ENCODE measurements around the gene PSD2.

PSD2 gene

GRCh38 chr5:139845846-139846681 lies 50.5 kb downstream of the PSD2 start:
- Histone ChIP-seq H3K4me1 (ENCODE audit: control insufficient read depth, insufficient read depth, low read length) (no peaks in the 10 kb centered on the region), H3K9ac (ENCODE audit: low read length) (no peak overlapping the region), H3K36me3 (ENCODE audit: control insufficient read depth, insufficient read depth, low read length, severe bottlenecking) (no peaks in the 10 kb centered on the region), H3K9me3 (ENCODE audit: control insufficient read depth, low read length) (no peaks in the 10 kb centered on the region), H3K27me3 (replicated peaks; ENCODE audit: control insufficient read depth, insufficient read depth, low read length) (peaks cover 25% of the 10 kb centered on the region), H3K4me3 (ENCODE audit: low read length) (no peak overlapping the region)
- no peak for DNase-seq (ENCODE audit: low read depth)

GRCh38 chr5:139847091-139847490 lies 51.5 kb downstream of the PSD2 start:
- Histone ChIP-seq H3K4me3 (ENCODE audit: low read length) (no peak overlapping the region), H3K27me3 (replicated peaks; ENCODE audit: control insufficient read depth, insufficient read depth, low read length) (peaks cover 24% of the 10 kb centered on the region), H3K36me3 (ENCODE audit: control insufficient read depth, insufficient read depth, low read length, severe bottlenecking) (no peaks in the 10 kb centered on the region), H3K4me1 (ENCODE audit: control insufficient read depth, insufficient read depth, low read length) (no peaks in the 10 kb centered on the region), H3K9ac (ENCODE audit: low read length) (no peak overlapping the region), H3K9me3 (ENCODE audit: control insufficient read depth, low read length) (no peaks in the 10 kb centered on the region)
- DNase-seq (ENCODE audit: low read depth), result no peak

- peak overlapping the region; percentile 59 for H3K9ac ChIP-seq (ENCODE audit: low read length)
- no peaks in the 10 kb centered on the region for H3K36me3 ChIP-seq (ENCODE audit: control insufficient read depth, insufficient read depth, low read length, severe bottlenecking)
- no peaks in the 10 kb centered on the region for H3K4me1 ChIP-seq (ENCODE audit: control insufficient read depth, insufficient read depth, low read length)
- H3K9me3 ChIP-seq (ENCODE audit: control insufficient read depth, low read length), result no peaks in the 10 kb centered on the region
- DNase-seq (ENCODE audit: low read depth), result peak; percentile 48
- peak overlapping the region; percentile 76 for H3K4me3 ChIP-seq (ENCODE audit: low read length)
- peaks cover 15% of the 10 kb centered on the region for H3K27me3 ChIP-seq (replicated peaks; ENCODE audit: control insufficient read depth, insufficient read depth, low read length)
Observed at GRCh38 chr5:139847790-139848507, 52.3 kb downstream of the PSD2 start.

GRCh38 chr5:139848508-139849100 lies 53.0 kb downstream of the PSD2 start:
- Histone ChIP-seq H3K4me1 (ENCODE audit: control insufficient read depth, insufficient read depth, low read length) (no peaks in the 10 kb centered on the region), H3K4me3 (ENCODE audit: low read length) (peak overlapping the region; percentile 76), H3K36me3 (ENCODE audit: control insufficient read depth, insufficient read depth, low read length, severe bottlenecking) (no peaks in the 10 kb centered on the region), H3K9me3 (ENCODE audit: control insufficient read depth, low read length) (no peaks in the 10 kb centered on the region), H3K9ac (ENCODE audit: low read length) (peak overlapping the region; percentile 59), H3K27me3 (replicated peaks; ENCODE audit: control insufficient read depth, insufficient read depth, low read length) (peaks cover 9% of the 10 kb centered on the region)
- DNase-seq (ENCODE audit: low read depth), result no peak

- Histone ChIP-seq H3K36me3 (ENCODE audit: control insufficient read depth, insufficient read depth, low read length, severe bottlenecking) (no peaks in the 10 kb centered on the region), H3K9ac (ENCODE audit: low read length) (no peak overlapping the region), H3K4me1 (ENCODE audit: control insufficient read depth, insufficient read depth, low read length) (no peaks in the 10 kb centered on the region), H3K27me3 (replicated peaks; ENCODE audit: control insufficient read depth, insufficient read depth, low read length) (peaks cover 8% of the 10 kb centered on the region), H3K4me3 (ENCODE audit: low read length) (no peak overlapping the region), H3K9me3 (ENCODE audit: control insufficient read depth, low read length) (no peaks in the 10 kb centered on the region)
- DNase-seq (ENCODE audit: low read depth), result no peak
Observed at GRCh38 chr5:139849501-139849900, 53.9 kb downstream of the PSD2 start.

- Histone ChIP-seq H3K27me3 (replicated peaks; ENCODE audit: control insufficient read depth, insufficient read depth, low read length) (peaks cover 8% of the 10 kb centered on the region), H3K9me3 (ENCODE audit: control insufficient read depth, low read length) (no peaks in the 10 kb centered on the region), H3K4me3 (ENCODE audit: low read length) (no peak overlapping the region), H3K36me3 (ENCODE audit: control insufficient read depth, insufficient read depth, low read length, severe bottlenecking) (no peaks in the 10 kb centered on the region), H3K4me1 (ENCODE audit: control insufficient read depth, insufficient read depth, low read length) (no peaks in the 10 kb centered on the region), H3K9ac (ENCODE audit: low read length) (no peak overlapping the region)
- no peak for DNase-seq (ENCODE audit: low read depth)
Observed at GRCh38 chr5:139849942-139850341, 54.3 kb downstream of the PSD2 start.

- Histone ChIP-seq H3K27me3 (replicated peaks; ENCODE audit: control insufficient read depth, insufficient read depth, low read length) (peaks cover 8% of the 10 kb centered on the region), H3K9ac (ENCODE audit: low read length) (no peak overlapping the region), H3K4me3 (ENCODE audit: low read length) (no peak overlapping the region), H3K4me1 (ENCODE audit: control insufficient read depth, insufficient read depth, low read length) (no peaks in the 10 kb centered on the region), H3K36me3 (ENCODE audit: control insufficient read depth, insufficient read depth, low read length, severe bottlenecking) (no peaks in the 10 kb centered on the region), H3K9me3 (ENCODE audit: control insufficient read depth, low read length) (no peaks in the 10 kb centered on the region)
- no peak for DNase-seq (ENCODE audit: low read depth)
Observed at GRCh38 chr5:139850423-139851016, 54.9 kb downstream of the PSD2 start.

- Histone ChIP-seq H3K9me3 (ENCODE audit: control insufficient read depth, low read length) (no peaks in the 10 kb centered on the region), H3K27me3 (replicated peaks; ENCODE audit: control insufficient read depth, insufficient read depth, low read length) (peaks cover 4% of the 10 kb centered on the region), H3K36me3 (ENCODE audit: control insufficient read depth, insufficient read depth, low read length, severe bottlenecking) (no peaks in the 10 kb centered on the region), H3K9ac (ENCODE audit: low read length) (no peak overlapping the region), H3K4me3 (ENCODE audit: low read length) (no peak overlapping the region), H3K4me1 (ENCODE audit: control insufficient read depth, insufficient read depth, low read length) (no peaks in the 10 kb centered on the region)
- no peak for DNase-seq (ENCODE audit: low read depth)
Observed at GRCh38 chr5:139851558-139851957, 56.0 kb downstream of the PSD2 start.

- Histone ChIP-seq H3K4me3 (ENCODE audit: low read length) (no peak overlapping the region), H3K27me3 (replicated peaks; ENCODE audit: control insufficient read depth, insufficient read depth, low read length) (no peaks in the 10 kb centered on the region), H3K36me3 (ENCODE audit: control insufficient read depth, insufficient read depth, low read length, severe bottlenecking) (no peaks in the 10 kb centered on the region), H3K4me1 (ENCODE audit: control insufficient read depth, insufficient read depth, low read length) (no peaks in the 10 kb centered on the region), H3K9ac (ENCODE audit: low read length) (no peak overlapping the region), H3K9me3 (ENCODE audit: control insufficient read depth, low read length) (no peaks in the 10 kb centered on the region)
- DNase-seq (ENCODE audit: low read depth), result no peak
Observed at GRCh38 chr5:139852696-139853095, 57.1 kb downstream of the PSD2 start.

- Histone ChIP-seq H3K36me3 (ENCODE audit: control insufficient read depth, insufficient read depth, low read length, severe bottlenecking) (no peaks in the 10 kb centered on the region), H3K4me3 (ENCODE audit: low read length) (no peak overlapping the region), H3K9me3 (ENCODE audit: control insufficient read depth, low read length) (no peaks in the 10 kb centered on the region), H3K4me1 (ENCODE audit: control insufficient read depth, insufficient read depth, low read length) (no peaks in the 10 kb centered on the region), H3K27me3 (replicated peaks; ENCODE audit: control insufficient read depth, insufficient read depth, low read length) (peaks cover 8% of the 10 kb centered on the region), H3K9ac (ENCODE audit: low read length) (no peak overlapping the region)
- DNase-seq (ENCODE audit: low read depth), result no peak
Observed at GRCh38 chr5:139854029-139854605, 58.5 kb downstream of the PSD2 start.

GRCh38 chr5:139854953-139855352 lies 59.3 kb downstream of the PSD2 start:
- Histone ChIP-seq H3K9me3 (ENCODE audit: control insufficient read depth, low read length) (no peaks in the 10 kb centered on the region), H3K9ac (ENCODE audit: low read length) (no peak overlapping the region), H3K36me3 (ENCODE audit: control insufficient read depth, insufficient read depth, low read length, severe bottlenecking) (no peaks in the 10 kb centered on the region), H3K4me1 (ENCODE audit: control insufficient read depth, insufficient read depth, low read length) (no peaks in the 10 kb centered on the region), H3K4me3 (ENCODE audit: low read length) (no peak overlapping the region), H3K27me3 (replicated peaks; ENCODE audit: control insufficient read depth, insufficient read depth, low read length) (peaks cover 8% of the 10 kb centered on the region)
- no peak for DNase-seq (ENCODE audit: low read depth)

All from adipocyte (in vitro differentiated cells).